ENCODE results near the gene DMPK.
"Not testable (repeated sequence)": the region's sequence is repeated elsewhere in the genome, so short reads cannot be mapped to it uniquely, and the experiment has no call there.

The DMPK gene

GRCh38 chr19:45733160-45733810 lies 49.0 kb downstream of the DMPK start, which contains the start of gene MEIOSIN:
MEIOSIN (plus strand) TSS chr19:45733439; CDS start chr19:45735377, 1,938 bp downstream.
- no peak for DNase-seq

- peak; percentile 94 for DNase-seq
Measured at GRCh38 chr19:45730368-45731288, 51.7 kb downstream of the DMPK start, which contains the start of gene FBXO46. FBXO46 (minus strand) TSS chr19:45730896; CDS start chr19:45713495, 17,401 bp downstream.

- DNase-seq = peak; percentile 13
Measured at GRCh38 chr19:45729800-45730290, 52.4 kb downstream of the DMPK start.

GRCh38 chr19:45728683-45729082 lies 53.6 kb downstream of the DMPK start:
- not testable (repeated sequence) for DNase-seq

- DNase-seq = not testable (repeated sequence)
Measured at GRCh38 chr19:45720065-45720464, 62.2 kb downstream of the DMPK start.
